ENCODE measurements around the gene CAMTA1.

The CAMTA1 gene

GRCh38 chr1:6979003-6979613 is 193.9 kb downstream of the CAMTA1 start:
- no peak for DNase-seq (ENCODE audit: low read depth, low spot score)

- no peak for DNase-seq (ENCODE audit: low read depth, low spot score)
These were observed 196.3 kb downstream of the CAMTA1 start for GRCh38 chr1:6981595-6981994.

- no peak for DNase-seq (ENCODE audit: low read depth, low spot score)
These were observed 197.2 kb downstream of the CAMTA1 start for GRCh38 chr1:6982443-6982842.

GRCh38 chr1:6982860-6983259 is 197.6 kb downstream of the CAMTA1 start:
- no peak for DNase-seq (ENCODE audit: low read depth, low spot score)

GRCh38 chr1:6984536-6984935 is 199.3 kb downstream of the CAMTA1 start:
- DNase-seq (ENCODE audit: low read depth, low spot score) = no peak

- no peak for DNase-seq (ENCODE audit: low read depth, low spot score)
These were observed 199.7 kb downstream of the CAMTA1 start for GRCh38 chr1:6984986-6985385.

- no peak for DNase-seq (ENCODE audit: low read depth, low spot score)
These were observed 200.5 kb downstream of the CAMTA1 start for GRCh38 chr1:6985549-6986276.

GRCh38 chr1:6986281-6986680 is 201.0 kb downstream of the CAMTA1 start:
- DNase-seq (ENCODE audit: low read depth, low spot score) = no peak

- no peak for DNase-seq (ENCODE audit: low read depth, low spot score)
These were observed 202.7 kb downstream of the CAMTA1 start for GRCh38 chr1:6987940-6988339.

- no peak for DNase-seq (ENCODE audit: low read depth, low spot score)
These were observed 203.5 kb downstream of the CAMTA1 start for GRCh38 chr1:6988796-6989195.

GRCh38 chr1:6989212-6990159 is 204.2 kb downstream of the CAMTA1 start:
- no peak for DNase-seq (ENCODE audit: low read depth, low spot score)

GRCh38 chr1:6991266-6991665 is 206.0 kb downstream of the CAMTA1 start:
- peak; percentile 13 for DNase-seq (ENCODE audit: low read depth, low spot score)

- DNase-seq (ENCODE audit: low read depth, low spot score) = no peak
These were observed 210.5 kb downstream of the CAMTA1 start for GRCh38 chr1:6995789-6996188.

- DNase-seq (ENCODE audit: low read depth, low spot score) = no peak
These were observed 211.1 kb downstream of the CAMTA1 start for GRCh38 chr1:6996371-6996770.

GRCh38 chr1:6996866-6997265 is 211.6 kb downstream of the CAMTA1 start:
- DNase-seq (ENCODE audit: low read depth, low spot score) = no peak

- no peak for DNase-seq (ENCODE audit: low read depth, low spot score)
These were observed 213.0 kb downstream of the CAMTA1 start for GRCh38 chr1:6998267-6998666.

GRCh38 chr1:6999826-7000225 is 214.6 kb downstream of the CAMTA1 start:
- DNase-seq (ENCODE audit: low read depth, low spot score) = no peak

- DNase-seq (ENCODE audit: low read depth, low spot score) = no peak
These were observed 215.5 kb downstream of the CAMTA1 start for GRCh38 chr1:7000720-7001119.

GRCh38 chr1:7002728-7003127 is 217.5 kb downstream of the CAMTA1 start:
- DNase-seq (ENCODE audit: low read depth, low spot score) = no peak

- DNase-seq (ENCODE audit: low read depth, low spot score) = no peak
These were observed 218.4 kb downstream of the CAMTA1 start for GRCh38 chr1:7003676-7004075.

GRCh38 chr1:7004181-7004580 is 218.9 kb downstream of the CAMTA1 start:
- no peak for DNase-seq (ENCODE audit: low read depth, low spot score)

GRCh38 chr1:7005762-7006161 is 220.5 kb downstream of the CAMTA1 start:
- no peak for DNase-seq (ENCODE audit: low read depth, low spot score)

Data from smooth muscle cell of the brain vasculature (primary cell).